Hepatic stellate cell (primary cell): ENCODE results near the gene ZCCHC14.
"Not testable (repeated sequence)": the region's sequence is repeated elsewhere in the genome, so short reads cannot be mapped to it uniquely, and the experiment has no call there.

ENCODE experiments used
- DNase-seq: peaks from one replicate; pipeline ENCODE4 v3.0.0; 2011; ENCODE audit warnings: low spot score

The ZCCHC14 gene

DNA sequence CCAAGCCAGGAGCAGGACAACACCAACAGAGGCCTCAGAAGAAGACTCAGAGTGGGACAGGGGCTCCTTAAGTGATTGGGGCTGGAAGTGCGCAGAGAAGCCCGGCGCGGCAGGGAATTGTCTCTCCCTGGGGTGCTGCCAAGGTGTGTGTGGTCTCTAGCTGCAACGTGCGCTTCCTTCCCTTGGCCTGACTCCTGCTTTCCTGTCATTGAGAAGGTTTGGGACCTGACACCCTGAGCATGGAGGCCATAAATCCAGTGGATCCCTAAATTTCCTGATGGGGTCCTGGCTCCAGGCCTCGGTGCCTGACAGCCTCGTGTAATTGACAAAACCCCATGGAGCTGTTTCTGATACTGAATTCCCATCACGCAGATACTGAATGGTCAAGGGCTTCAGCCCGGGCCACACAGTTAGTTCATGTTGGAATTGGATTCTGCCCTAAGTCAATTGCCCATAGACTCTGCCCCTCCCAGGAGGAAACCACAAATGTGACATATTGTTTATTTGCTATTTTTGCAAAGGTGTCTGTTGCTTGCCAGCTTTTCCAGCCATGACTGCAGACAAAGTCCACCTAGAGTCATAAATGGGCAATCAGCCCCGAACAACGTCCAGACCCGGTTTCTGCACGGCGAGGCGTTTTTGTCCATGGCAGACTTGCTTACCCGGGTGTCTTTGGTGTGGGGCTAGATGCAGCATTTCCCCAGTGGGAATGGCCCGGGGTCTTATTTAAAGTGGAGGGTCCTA lies 4.4 kb upstream of the ZCCHC14 start:
- not testable (repeated sequence) for DNase-seq

DNA sequence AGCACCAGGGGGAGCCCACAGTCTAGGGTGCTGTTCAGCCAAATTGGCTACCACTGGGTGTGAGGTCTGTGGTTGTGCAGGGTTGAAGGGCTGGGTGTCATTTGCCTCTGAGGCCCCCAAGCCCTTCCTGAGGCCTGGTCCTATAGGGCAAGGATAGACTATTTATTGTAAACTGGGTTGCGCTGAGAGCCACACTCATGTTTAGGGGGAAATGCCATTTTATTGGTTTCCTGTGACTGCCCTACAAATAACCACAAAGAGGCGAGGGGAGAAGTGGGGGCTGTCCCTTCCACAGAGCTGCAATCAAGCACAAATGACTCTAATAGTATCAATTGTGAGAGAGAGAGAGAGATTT lies 3.6 kb upstream of the ZCCHC14 start:
- DNase-seq: no peak

DNA sequence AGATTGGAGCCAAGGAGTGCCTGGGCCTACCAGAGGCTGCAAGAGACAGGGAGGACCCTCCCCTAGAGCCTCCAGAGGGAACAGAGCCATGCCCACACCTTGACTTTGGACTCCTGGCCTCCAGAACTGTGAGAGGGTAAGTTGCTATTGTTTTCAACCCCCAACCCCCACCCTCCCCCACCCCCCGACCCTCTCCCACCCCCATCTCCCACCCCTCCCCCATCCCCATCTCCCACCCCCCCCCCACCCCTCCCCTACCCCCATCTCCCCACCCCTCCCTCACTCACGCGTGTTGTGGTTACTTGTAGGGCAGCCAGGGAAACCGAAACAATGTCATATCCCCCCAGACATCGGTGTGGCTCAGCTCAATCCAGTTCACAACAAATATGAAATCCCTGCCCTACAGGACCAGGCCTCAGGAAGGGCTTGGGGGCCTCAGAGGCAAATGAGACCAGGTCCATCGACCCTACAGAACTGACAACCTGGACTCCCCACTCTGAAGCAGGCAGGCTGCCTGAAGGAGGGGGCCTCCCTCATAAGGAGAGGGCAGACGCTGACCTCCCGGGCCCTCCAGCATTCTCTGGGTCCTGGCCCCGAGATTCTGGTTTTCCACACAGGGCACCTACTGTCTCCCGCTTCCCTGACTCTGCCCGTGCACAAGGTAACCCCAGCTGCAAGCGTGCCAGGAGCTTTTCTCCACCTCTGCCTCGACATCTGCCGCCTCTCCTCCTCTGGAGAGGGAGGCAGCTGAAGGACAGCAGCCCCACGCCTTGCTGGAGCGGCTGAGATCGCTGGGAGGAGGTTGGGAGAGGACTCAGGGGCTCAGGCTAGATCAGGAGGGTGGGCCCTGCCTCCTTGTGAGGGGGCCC lies 3.0 kb upstream of the ZCCHC14 start:
- no peak for DNase-seq

DNA sequence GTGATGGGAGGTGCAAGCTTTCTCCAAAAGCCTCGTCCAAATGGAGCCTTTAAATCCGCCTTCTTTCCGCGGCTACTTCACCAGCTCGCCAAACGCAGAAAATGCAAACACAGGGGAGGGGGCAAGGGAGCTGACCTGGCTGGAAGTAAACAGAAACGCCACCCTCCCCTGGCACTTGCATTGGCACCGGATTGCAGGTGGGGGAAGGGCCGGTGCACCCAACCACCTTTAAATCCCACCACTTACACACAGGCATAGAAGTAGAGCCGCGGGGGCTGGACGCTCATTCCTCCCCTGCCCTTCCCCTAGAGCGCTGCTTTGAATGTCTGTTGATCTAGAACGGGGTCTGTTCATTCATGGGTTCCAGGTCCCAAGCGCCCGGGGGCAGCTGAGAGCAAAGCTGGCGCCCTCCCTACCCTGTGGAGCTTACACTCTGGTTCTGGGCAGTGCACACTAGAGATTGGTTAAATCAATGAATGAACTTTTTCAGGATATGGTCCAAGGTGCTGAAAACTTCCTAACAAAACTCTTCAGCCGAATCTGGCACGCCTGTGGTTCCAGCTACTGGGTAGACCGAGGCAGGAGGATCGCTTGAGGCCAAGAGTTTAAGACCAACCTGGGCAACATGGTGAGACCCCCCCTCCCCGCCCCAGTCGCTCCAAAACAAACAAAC lies 920 bp upstream of the ZCCHC14 start:
- no peak for DNase-seq

DNA sequence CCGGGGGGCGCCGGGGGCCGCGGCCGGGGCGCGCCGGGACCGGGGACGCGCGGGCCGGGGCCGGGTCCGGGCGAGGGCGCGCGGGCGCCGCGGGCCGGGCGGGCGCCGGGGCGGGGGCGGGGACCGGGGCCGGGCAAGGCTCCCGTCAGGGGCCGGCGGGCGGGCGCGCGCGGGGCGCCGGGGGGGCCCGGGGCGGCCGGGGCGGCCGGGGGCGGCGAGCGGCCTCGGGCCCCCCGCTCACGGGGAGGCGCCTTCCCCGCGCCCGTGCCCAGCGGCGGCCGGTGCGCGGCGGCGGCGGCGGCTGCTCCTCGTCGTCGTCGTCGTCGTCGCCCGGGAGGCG lies 563 bp downstream of the ZCCHC14 start:
- no peak for DNase-seq

DNA sequence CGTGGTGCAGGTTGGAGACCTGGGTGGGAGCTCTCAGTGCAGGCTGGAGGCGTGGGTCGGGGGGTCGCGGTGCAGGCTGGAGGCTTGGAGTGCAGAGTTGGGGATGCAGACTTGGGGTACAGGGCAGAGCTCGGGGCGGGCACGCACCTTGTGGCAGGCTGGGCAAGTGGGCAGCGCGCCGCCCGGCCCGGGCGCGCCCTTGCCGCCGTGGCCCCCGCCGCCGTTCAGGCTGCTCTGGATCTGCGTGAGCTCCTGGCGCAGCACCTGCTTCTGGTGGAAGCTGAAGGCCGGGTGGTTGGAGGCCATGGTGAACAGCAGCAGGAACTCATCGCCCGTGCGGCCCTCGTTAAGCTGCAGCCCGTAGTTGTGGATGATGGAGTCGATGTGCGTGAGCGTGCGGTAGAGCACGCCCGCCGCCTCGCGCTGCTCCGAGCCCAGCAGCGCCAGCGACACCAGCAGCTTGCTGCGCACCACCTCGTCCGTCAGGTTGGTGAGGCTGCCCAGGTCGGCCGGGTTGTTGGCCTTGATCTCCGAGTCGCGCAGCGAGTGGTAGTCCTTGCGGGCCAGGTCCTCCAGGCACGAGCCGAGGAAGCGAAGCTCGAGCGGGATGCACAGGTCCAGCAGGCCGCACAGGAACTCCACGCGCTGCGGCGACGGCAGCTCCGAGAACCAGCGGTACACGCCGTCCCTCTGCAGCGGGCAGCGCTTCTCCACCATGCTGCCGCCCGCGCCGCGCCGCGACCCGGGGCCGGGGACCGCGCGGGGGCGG lies 1.1 kb downstream of the ZCCHC14 start:
- no peak for DNase-seq

DNA sequence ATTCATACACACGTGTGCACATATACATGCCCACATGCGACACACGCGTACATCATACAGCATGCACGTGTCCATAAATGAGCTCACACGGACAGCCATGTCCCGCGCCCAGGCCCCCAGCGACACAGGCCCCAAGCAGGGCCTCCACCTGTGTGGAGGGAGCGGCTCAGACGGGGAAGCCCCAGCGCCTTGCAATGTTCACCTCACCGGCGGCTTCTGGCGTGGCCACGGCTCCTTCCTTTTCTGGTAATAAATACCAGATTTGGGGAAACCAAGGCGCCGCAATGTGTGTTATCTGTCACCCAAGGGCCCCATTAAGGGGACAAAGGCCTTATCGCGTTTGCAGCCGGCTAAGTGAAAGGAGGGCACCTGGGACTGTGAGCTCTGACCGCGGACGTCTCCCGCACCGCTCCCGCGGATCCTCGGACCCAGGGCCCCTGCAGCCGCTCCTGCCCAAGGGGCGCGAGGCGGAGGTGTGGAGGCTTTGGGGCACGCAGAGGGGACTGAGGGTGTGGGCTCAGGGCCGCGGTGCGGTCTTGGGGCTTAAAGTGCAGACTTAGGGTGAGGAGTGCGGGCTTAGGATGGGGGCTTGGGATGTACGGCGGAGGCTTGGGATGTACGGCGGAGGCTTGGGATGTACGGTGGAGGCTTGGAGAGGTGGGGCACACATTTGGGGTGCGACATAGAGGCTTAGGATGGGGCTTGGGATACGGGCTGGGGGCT lies 1.9 kb downstream of the ZCCHC14 start:
- not testable (repeated sequence) for DNase-seq

DNA sequence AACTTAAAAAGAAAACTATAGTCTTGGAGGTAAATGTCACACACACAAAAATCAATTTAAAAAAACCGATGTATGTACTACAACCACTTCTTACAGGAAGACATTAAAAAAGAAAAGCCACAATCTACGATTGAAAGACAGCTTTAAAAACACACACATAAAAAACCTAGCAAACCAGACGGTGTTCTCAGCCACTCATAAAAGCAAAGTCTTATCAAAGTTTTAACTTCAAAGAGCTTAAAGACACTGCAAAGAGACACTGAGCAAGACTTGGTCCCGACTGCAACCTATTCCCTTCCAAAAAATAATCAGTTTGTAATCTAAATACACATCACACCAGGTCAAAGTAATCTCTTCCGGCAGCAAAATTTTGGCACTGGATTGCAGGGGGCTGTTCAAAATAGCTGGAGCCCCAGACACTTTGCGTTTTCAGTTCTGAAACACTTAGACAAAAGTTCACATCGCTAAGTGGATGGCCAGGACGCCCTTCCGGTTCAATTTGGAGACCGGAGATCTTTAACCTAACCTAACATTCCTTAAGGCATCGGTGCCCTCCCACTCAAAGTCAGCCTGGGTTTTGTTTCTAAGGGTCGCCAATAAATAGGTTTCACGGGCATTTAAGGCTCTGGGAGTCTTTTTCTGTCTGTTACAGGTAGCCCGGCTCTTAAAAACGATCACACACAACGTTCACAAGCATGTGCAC lies 2.6 kb downstream of the ZCCHC14 start:
- DNase-seq: no peak

DNA sequence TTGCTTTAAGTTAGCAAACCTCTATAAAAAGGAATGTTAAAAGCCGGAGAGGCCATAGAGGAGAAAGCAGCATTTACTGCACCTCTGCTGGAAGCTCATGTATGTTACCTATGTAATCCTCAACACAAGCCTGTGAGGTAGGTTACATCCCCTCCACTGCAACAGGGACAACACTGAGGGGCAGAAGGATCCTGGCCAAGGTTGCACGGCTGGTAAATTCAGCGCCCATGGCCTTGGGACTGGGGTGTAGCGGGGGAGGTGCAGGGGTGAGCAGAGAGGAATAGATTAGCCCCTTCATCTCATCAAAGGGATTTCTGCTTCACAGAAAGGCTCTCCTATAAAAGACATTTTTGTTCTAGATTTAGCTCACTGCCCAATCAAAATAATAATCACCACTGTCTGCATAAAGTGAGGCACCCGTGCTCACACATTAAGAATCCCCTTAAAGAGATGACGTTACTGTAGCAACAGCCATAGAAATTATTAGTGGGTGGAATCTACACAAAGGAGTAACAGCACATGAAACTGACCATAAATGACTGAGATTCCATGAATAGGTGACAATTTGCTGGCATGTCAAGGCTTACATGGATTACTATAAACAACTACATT lies 3.3 kb downstream of the ZCCHC14 start:
- DNase-seq: no peak

DNA sequence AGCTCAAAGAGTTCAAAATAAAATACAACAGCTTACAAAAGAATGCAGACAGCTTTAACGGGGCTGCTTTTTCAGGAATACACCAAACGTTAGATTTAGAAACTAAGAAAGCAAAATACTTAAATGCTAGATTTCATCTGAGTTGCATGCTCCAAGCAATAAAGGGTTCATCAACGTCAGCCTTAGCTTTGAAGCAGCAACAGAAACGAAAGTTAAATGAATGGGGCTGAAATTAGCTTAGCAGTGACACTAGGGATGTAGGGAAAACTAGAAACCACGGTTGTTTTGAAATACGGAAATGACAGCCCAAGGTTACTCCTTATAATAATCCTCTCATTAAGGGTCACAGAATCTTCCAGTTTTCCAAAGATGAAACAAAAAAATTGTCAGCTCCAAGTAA lies 3.9 kb downstream of the ZCCHC14 start:
- not testable (repeated sequence) for DNase-seq

DNA sequence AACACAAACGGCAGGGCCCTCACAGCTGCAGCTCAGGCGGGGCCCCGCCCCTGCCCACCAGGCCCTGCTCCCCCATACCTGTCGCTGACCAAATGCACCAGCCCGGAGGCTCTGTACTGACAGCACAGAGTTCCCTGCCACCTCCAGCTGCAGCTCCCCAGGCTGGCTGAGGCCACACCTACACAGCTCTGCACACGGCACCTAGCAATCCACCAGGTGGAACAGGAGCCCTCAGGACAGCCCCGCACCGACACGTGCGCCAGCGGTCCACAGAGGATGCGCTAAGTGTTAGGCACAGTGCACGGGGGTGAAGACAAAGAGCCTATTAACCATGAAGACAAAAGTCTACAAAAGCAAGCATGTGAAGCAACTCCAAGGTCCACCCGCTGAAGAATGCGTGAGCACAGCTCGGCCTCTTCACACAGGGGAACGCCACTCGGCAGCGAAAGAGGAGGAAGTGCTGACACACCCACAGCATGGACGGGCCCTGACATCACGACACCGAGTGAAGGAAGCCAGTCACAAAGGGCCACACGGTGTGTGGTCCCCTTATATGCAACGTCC lies 5.4 kb downstream of the ZCCHC14 start:
- no peak for DNase-seq

DNA sequence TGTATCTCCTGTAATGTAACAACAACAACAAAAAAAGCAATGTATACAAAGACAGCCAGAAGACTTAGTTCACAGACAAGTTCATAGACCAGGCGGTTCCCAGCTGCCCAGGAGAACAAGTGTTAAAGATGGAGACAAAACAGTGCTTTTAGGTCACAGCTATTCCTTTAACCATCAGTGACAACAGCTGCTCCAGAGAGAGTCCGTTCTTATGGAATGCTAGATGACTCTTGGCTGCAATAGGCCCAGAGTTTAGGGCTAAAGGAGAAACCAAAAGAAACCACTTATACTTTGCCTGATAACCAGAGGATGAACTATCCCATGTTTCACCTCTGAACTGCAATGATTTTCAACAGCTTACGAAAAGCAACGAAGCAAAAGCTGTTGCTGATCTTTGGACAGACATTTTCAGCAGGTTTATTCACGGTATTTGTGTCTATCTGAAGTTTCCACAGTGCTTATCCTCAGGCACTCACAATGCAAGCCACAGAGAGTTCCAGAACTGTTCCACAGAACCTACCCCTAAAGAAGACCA lies 6.0 kb downstream of the ZCCHC14 start:
- DNase-seq: no peak

DNA sequence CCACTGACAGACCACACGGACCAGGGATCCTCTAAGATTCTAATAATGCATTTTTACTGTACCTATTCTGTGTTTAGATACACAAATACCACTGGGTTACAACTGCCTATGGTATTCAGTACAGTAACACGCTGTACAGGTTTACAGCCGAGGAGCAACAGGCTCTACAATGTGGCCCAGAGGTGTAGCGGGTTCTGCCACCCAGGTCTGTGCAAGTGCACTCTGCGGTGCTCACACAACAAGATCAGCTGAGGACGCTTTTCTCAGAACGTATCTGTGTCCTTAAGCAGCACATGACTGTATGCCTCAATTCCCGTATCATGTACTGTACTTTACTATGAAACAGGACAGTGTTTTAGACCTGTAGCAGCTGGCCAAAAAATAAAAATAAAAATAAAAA lies 6.5 kb downstream of the ZCCHC14 start:
- no peak for DNase-seq

DNA sequence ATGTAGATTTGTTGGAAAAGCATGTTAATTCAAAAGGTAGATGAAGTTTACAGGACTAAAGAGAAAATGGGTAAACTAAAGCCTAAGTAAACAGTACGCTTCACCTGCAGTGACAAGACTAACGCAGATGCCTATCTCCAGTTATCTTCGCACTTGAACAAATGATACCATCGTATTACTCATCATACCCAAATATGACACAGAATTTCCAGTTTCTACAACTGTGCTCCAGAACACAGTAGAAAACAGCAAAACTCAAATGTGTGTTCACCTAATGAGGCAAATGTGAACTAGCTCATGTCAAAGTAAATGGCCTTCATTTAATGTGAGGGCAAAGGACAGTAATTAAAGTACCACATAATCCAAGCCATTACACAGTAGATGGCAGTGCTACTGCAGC lies 7.0 kb downstream of the ZCCHC14 start:
- not testable (repeated sequence) for DNase-seq

DNA sequence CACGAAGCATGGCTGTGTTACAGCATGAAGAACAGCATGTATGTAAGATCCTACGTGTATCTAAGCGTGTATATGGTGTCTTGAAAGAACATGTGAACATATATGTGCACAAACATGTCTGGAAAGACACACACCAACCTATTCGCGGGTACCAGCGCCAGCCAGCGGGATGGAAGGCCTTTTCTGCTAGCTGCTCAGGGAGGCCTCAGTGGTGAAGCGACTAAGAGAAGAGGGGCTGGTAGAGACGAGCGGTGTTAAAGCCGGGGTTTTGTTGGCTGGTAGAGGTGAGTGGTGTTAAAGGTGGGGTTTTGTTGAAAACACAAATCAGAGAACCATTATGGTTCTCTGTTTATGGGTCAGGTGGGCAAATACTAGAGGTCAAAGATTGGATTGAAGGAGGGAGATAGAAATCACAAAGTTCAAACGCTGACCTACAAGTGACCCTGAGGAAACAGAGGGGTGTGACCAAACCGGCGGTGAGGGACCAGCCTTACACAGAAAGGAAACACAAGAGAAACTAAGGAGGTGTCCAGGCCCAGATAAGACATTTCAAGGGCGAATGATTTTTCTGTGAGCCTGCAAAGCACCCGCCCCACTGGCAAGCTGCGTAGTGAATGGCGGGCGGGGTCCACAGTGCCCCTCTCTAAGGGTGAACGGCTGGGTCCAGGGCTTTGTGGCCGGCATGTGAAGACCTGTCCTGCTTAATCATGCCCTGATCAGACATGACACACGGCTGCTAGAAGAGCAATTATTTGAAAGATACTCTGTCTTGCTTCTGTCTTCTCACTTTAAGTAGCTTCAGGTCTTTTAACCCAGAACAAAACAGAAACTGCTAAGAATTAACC lies 8.1 kb downstream of the ZCCHC14 start:
- DNase-seq: no peak

DNA sequence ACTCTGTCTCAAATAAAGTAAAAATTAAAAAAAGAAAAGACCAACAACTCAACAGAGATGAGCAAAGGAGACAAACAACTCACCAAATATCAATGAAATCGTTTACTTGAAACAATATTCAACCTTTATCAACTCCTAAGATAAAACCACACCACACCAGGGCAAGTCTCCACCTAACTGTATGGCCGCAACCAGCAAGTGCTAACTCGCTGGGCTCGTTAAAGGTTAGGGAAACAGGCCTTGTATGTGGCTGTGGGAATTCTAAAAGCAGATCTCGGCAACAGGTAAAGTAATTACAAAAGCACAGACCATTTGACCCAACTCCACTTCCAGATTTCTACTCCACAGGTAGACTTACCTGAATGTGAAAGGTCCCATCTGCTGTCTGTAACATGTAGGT lies 9.3 kb downstream of the ZCCHC14 start:
- DNase-seq: no peak

DNA sequence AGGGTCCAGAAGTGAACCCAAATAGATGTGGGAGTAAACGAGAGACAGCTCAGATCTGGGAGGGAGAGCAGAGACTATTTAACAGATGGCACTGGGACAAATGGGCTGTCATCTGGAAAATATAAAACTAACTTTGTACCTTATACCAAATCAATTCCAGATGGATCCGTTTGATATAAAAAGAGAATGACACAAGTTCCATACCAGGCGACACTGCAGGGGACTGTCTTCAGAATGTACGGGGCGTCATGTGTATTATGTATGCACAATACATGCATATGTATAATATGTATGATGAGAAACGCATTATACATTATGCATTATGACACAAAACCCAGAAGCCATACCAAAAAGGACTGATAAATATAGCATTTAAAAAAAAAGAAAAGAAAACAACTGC lies 10.2 kb downstream of the ZCCHC14 start:
- not testable (repeated sequence) for DNase-seq

DNA sequence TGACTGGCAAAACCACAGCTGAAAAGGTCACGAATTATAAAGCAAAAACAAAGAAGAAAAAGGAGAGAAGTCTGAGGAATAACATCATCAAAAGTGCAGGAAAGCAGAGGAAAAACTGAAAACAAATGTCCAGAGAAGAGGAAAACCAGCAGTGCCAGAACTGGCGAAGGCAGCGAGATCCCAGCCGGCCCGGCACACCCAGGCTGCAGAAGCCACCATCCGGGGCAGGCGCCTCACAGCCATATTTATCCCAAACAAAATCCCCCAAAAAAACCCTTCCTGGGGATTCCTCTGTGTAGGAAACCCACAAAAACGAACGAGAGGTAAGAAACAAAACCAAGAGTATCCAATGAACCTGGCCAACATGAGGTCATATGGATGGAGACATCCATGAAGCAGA lies 10.6 kb downstream of the ZCCHC14 start:
- no peak for DNase-seq

DNA sequence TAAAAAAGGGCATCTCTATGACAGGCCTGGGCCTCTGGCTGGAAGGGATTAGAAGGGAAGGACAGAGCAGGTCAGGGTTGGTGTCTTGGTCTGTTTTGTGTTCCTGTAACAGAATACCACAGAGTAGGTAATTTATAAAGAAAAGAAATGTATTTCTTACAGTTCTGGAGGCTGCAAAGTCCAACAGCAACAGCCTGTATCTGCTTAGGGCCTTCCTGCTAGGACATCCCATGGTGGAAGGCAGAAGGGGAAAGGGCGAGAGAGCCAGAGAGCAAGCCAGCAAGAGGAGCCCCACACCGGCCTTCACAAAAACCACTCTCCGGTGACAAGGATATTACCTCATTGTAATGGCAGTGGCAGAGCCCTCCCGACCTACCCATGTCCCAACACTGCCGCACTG lies 11.1 kb downstream of the ZCCHC14 start:
- not testable (repeated sequence) for DNase-seq
